Smooth muscle cell (in vitro differentiated cells): ENCODE results near the gene EPHA6. TPM values are rescaled to one million over a fixed set of nuclear protein-coding genes. Genes with fewer than 3 reads are reported as not detected.

ENCODE experiments used
- DNase-seq: peaks from one replicate; lab custom pipeline; 2025; ENCODE audit not compliant: unreplicated experiment; lab: John Stamatoyannopoulos, UW
- H2AFZ ChIP-seq: fragments of 200-600 bp; sonication (generic); 2 replicates; pipeline ENCODE4 v1.6.0; 2016; ENCODE audit warnings: antibody characterized with exemption, low read depth, mild to moderate bottlenecking
- H3F3A ChIP-seq: fragments of 200-600 bp; sonication (generic); 2 replicates; pipeline ENCODE4 v1.6.0; 2017; ENCODE audit warnings: antibody characterized with exemption, low read depth
- H3K27ac ChIP-seq: fragments of 200-600 bp; sonication (generic); 2 replicates; pipeline ENCODE4 v1.5.1; 2016; ENCODE audit warnings: low read depth, mild to moderate bottlenecking
- H3K27me3 ChIP-seq: fragments of 200-600 bp; sonication (generic); 2 replicates; pipeline ENCODE4 v1.6.1; 2016; ENCODE audit warnings: low read depth, mild to moderate bottlenecking
- H3K36me3 ChIP-seq: fragments of 200-600 bp; sonication (generic); 2 replicates; pipeline ENCODE4 v1.5.1; 2016; ENCODE audit warnings: low read depth
- H3K4me1 ChIP-seq: fragments of 200-600 bp; sonication (generic); 2 replicates; pipeline ENCODE4 v1.5.1; 2016; ENCODE audit warnings: low read depth
- H3K4me2 ChIP-seq: fragments of 200-600 bp; sonication (generic); 2 replicates; pipeline ENCODE4 v1.6.0; 2016; ENCODE audit warnings: mild to moderate bottlenecking
- H3K4me3 ChIP-seq: fragments of 200-600 bp; sonication (generic); 2 replicates; pipeline ENCODE4 v1.5.1; 2016; ENCODE audit warnings: mild to moderate bottlenecking
- H3K79me2 ChIP-seq: fragments of 200-600 bp; sonication (generic); 2 replicates; pipeline ENCODE4 v1.6.0; 2016; ENCODE audit warnings: low read depth, mild to moderate bottlenecking
- H3K9ac ChIP-seq: fragments of 200-600 bp; sonication (generic); 2 replicates; pipeline ENCODE4 v1.6.0; 2016; ENCODE audit warnings: low read depth
- H3K9me3 ChIP-seq: fragments of 200-600 bp; sonication (generic); replicated peaks from 2 replicates; pipeline ENCODE4 v1.5.1; 2016; ENCODE audit warnings: low read depth
- H4K20me1 ChIP-seq: fragments of 200-600 bp; sonication (generic); 2 replicates; pipeline ENCODE4 v1.6.0; 2016; ENCODE audit warnings: low read depth
- CTCF ChIP-seq: fragments of 200-600 bp; sonication (generic); IDR thresholded peaks from 2 replicates; pipeline ENCODE4 v1.5.1; 2017; ENCODE audit warnings: borderline replicate concordance, mild to moderate bottlenecking, antibody characterized with exemption; ENCODE audit not compliant: insufficient read depth, poor library complexity, severe bottlenecking
- WGBS: methylation state at CpG from one replicate; pipeline ENCODE4 v1.1.7; 2016; ENCODE audit warnings: low lambda C conversion rate; 5-methylcytosine and 5-hydroxymethylcytosine counted together
- polyA plus RNA-seq: library from polyadenylated mRNA; unstranded; fragments of >200 nt; fragmentation: Nextera tagmentation; extraction: Ambion mirVana; gene quantifications from 2 replicates; pipeline ENCODE4 v1.2.1, GENCODE V29; 2016
- total RNA-seq: library from RNA; depleted of rRNA; stranded (reverse); fragments of >200 nt; gene quantifications from 2 replicates; pipeline ENCODE4 v1.2.3, GENCODE V29; 2014

Gene EPHA6
- total and polyA plus RNA-seq, 2 experiments from 2014 or later: 0.36 to 0.51 TPM

GRCh38 chr3:97495896-97496295, 681.5 kb downstream of the EPHA6 start:
- Histone ChIP-seq H4K20me1 (no peaks in the 10 kb centered on the region), H3K79me2 (no peaks in the 10 kb centered on the region), H3K27ac (no peak overlapping the region), H3K9me3 (no peaks in the 10 kb centered on the region), H3K36me3 (no peaks in the 10 kb centered on the region), H3K4me3 (no peak overlapping the region), H3K4me1 (no peaks in the 10 kb centered on the region), H3K4me2 (no peak overlapping the region), H3F3A (no peaks in the 10 kb centered on the region), H3K9ac (no peak overlapping the region), H2AFZ (no peak overlapping the region), H3K27me3 (no peaks in the 10 kb centered on the region)
- no peak for TF ChIP-seq CTCF
- DNase-seq: no peak
- 91% methylated on average over 5 of the region's 5 CpGs for WGBS

- H3K4me1 ChIP-seq: no peaks in the 10 kb centered on the region
- no peak overlapping the region for H2AFZ ChIP-seq
- no peaks in the 10 kb centered on the region for H3F3A ChIP-seq
- no peak overlapping the region for H3K4me3 ChIP-seq
- no peaks in the 10 kb centered on the region for H3K36me3 ChIP-seq
- H3K9ac ChIP-seq: no peak overlapping the region
- H3K79me2 ChIP-seq: no peaks in the 10 kb centered on the region
- H4K20me1 ChIP-seq: no peaks in the 10 kb centered on the region
- WGBS: 92% methylated on average over 1 of the region's 1 CpG
- no peak overlapping the region for H3K27ac ChIP-seq
- no peak for DNase-seq
- H3K4me2 ChIP-seq: no peak overlapping the region
- no peak for TF ChIP-seq CTCF
- H3K9me3 ChIP-seq: no peaks in the 10 kb centered on the region
- H3K27me3 ChIP-seq: no peaks in the 10 kb centered on the region
Observed at GRCh38 chr3:97497138-97497537, 682.7 kb downstream of the EPHA6 start.

- TF ChIP-seq CTCF: no peak
- Histone ChIP-seq H3K79me2 (no peaks in the 10 kb centered on the region), H3K36me3 (no peaks in the 10 kb centered on the region), H3K9ac (no peak overlapping the region), H3K9me3 (no peaks in the 10 kb centered on the region), H3K27ac (no peak overlapping the region), H3F3A (no peaks in the 10 kb centered on the region), H3K4me3 (no peak overlapping the region), H3K4me1 (no peaks in the 10 kb centered on the region), H2AFZ (no peak overlapping the region), H3K4me2 (no peak overlapping the region), H4K20me1 (no peaks in the 10 kb centered on the region), H3K27me3 (no peaks in the 10 kb centered on the region)
- DNase-seq: no peak
- 94% methylated on average over 2 of the region's 2 CpGs for WGBS
Observed at GRCh38 chr3:97504463-97504862, 690.1 kb downstream of the EPHA6 start.

GRCh38 chr3:97510795-97511194, 696.4 kb downstream of the EPHA6 start:
- no peak overlapping the region for H3K4me2 ChIP-seq
- no peaks in the 10 kb centered on the region for H4K20me1 ChIP-seq
- TF ChIP-seq CTCF: no peak
- 71% methylated on average over 4 of the region's 4 CpGs for WGBS
- peaks cover 4% of the 10 kb centered on the region for H3K4me1 ChIP-seq
- no peak overlapping the region for H3K4me3 ChIP-seq
- no peaks in the 10 kb centered on the region for H3K9me3 ChIP-seq
- no peaks in the 10 kb centered on the region for H3K79me2 ChIP-seq
- H2AFZ ChIP-seq: no peak overlapping the region
- H3K9ac ChIP-seq: no peak overlapping the region
- no peaks in the 10 kb centered on the region for H3F3A ChIP-seq
- H3K36me3 ChIP-seq: no peaks in the 10 kb centered on the region
- no peak for DNase-seq
- no peak overlapping the region for H3K27ac ChIP-seq
- no peaks in the 10 kb centered on the region for H3K27me3 ChIP-seq
